GM12872 (cell line): ENCODE results near the gene ATXN1L.

Experiments used
- CTCF ChIP-seq: IDR thresholded peaks from 3 replicates; pipeline ENCODE4 v1.5.1; 2011; ENCODE audit warnings: low read depth, mild to moderate bottlenecking, low read length, moderate library complexity; ENCODE audit not compliant: insufficient read depth

ATXN1L gene

GRCh38 chr16:71878911-71879310 is 33.1 kb downstream of the ATXN1L start:
- TF ChIP-seq CTCF = no peak

- no peak for TF ChIP-seq CTCF
Observed at GRCh38 chr16:71880176-71880575, 34.4 kb downstream of the ATXN1L start.

- TF ChIP-seq CTCF = peak; percentile 84
Observed at GRCh38 chr16:71882505-71883167, 36.9 kb downstream of the ATXN1L start.

- no peak for TF ChIP-seq CTCF
Observed at GRCh38 chr16:71883168-71883848, 37.5 kb downstream of the ATXN1L start.

GRCh38 chr16:71883849-71884638 is 38.3 kb downstream of the ATXN1L start, which contains the start of gene ZNF821:
Gene ZNF821, minus strand, starts transcription at chr16:71884182. Its CDS starts 4,236 bp downstream, at chr16:71879946.
- peak; percentile 52 for TF ChIP-seq CTCF

- TF ChIP-seq CTCF = no peak
Observed at GRCh38 chr16:71885261-71885650, 39.5 kb downstream of the ATXN1L start.

- no peak for TF ChIP-seq CTCF
Observed at GRCh38 chr16:71889147-71889546, 43.4 kb downstream of the ATXN1L start.
